Measurements from ENCODE around the gene FRMD8.

The FRMD8 gene

GRCh38 chr11:65414776-65415498 lies 28.5 kb downstream of the FRMD8 start:
- DNase-seq (ENCODE audit: low read depth in 2 of 2) = no peak

- no peak for DNase-seq (ENCODE audit: low read depth in 2 of 2)
Observed at GRCh38 chr11:65415499-65416340, 29.3 kb downstream of the FRMD8 start.

GRCh38 chr11:65416341-65416824 lies 29.9 kb downstream of the FRMD8 start:
- DNase-seq (ENCODE audit: low read depth in 2 of 2) = peak; percentile 89 to 92

GRCh38 chr11:65416841-65417701 lies 30.6 kb downstream of the FRMD8 start:
- DNase-seq (ENCODE audit: low read depth in 2 of 2) = no peak

- DNase-seq (ENCODE audit: low read depth in 2 of 2) = no peak
Observed at GRCh38 chr11:65417702-65418430, 31.4 kb downstream of the FRMD8 start.

- no peak for DNase-seq (ENCODE audit: low read depth in 2 of 2)
Observed at GRCh38 chr11:65418431-65418680, 31.9 kb downstream of the FRMD8 start.

GRCh38 chr11:65418681-65419459 lies 32.4 kb downstream of the FRMD8 start:
- DNase-seq (ENCODE audit: low read depth in 2 of 2) = peak; percentile 89 to 91

GRCh38 chr11:65419460-65419771 lies 33.0 kb downstream of the FRMD8 start:
- DNase-seq (ENCODE audit: low read depth in 2 of 2) = no peak

GRCh38 chr11:65419772-65420481 lies 33.5 kb downstream of the FRMD8 start:
- peak in 1 of 2 donors; percentile 46 for DNase-seq (ENCODE audit: low read depth in 2 of 2)

- DNase-seq (ENCODE audit: low read depth in 2 of 2) = no peak
Observed at GRCh38 chr11:65420506-65420905, 34.1 kb downstream of the FRMD8 start.

- peak; percentile 71 to 80 for DNase-seq (ENCODE audit: low read depth in 2 of 2)
Observed at GRCh38 chr11:65420979-65421793, 34.7 kb downstream of the FRMD8 start.

- peak; percentile 96 to 97 for DNase-seq (ENCODE audit: low read depth in 2 of 2)
Observed at GRCh38 chr11:65421794-65422632, 35.6 kb downstream of the FRMD8 start.

- DNase-seq (ENCODE audit: low read depth in 2 of 2) = peak; percentile 86 to 92
Observed at GRCh38 chr11:65422633-65423515, 36.4 kb downstream of the FRMD8 start, which contains the start of gene NEAT1. Gene NEAT1 (plus strand): TSS chr11:65422798.

GRCh38 chr11:65423516-65424204 lies 37.2 kb downstream of the FRMD8 start:
- no peak for DNase-seq (ENCODE audit: low read depth in 2 of 2)

- peak in 1 of 2 donors; percentile 52 for DNase-seq (ENCODE audit: low read depth in 2 of 2)
Observed at GRCh38 chr11:65424205-65425104, 38.0 kb downstream of the FRMD8 start.

Measured in stimulated activated CD8-positive, alpha-beta memory T cell treated with anti-CD3 and anti-CD28 coated beads, Interleukin-2, amount 100 ng/mL, for 48 hours (primary cell).